HepG2 (cell line): ENCODE data around the gene TOMM22. TPM values are rescaled to one million over a fixed set of nuclear protein-coding genes. Genes with fewer than 3 reads are reported as not detected.

ENCODE experiments used
- ATAC-seq: fragments of 200-7000 bp; cut with Tn5 transposase; 3 replicates; pipeline ENCODE4 v1.9.1; 2020; ENCODE audit warnings: mild to moderate bottlenecking, moderate library complexity
- BruUV-seq: library from RNA; stranded (reverse); fragments of 400-500 nt; replicated peaks from 2 replicates; lab custom pipeline; 2021; lab: Mats Ljungman, UMichigan
- CTCF ChIA-PET: fragments of 300-600 bp; formaldehyde crosslinking; extraction: SDS; loops from one replicate; lab custom pipeline; 2021; ENCODE audit warnings: low total read pairs, inconsistent platforms, low intra/inter-chr PET ratio; lab: Yijun Ruan, JAX
- POLR2A ChIA-PET: fragments of 350-600 bp; sonication (Branson Sonifier 250); formaldehyde crosslinking; loops from one replicate; lab custom pipeline; 2020; ENCODE audit warnings: antibody characterized with exemption, inconsistent platforms; lab: Yijun Ruan, JAX
- DNase-seq: peaks from one replicate; pipeline ENCODE4 v3.0.0-alpha.2; 2015; ENCODE audit warnings: low spot score
- FAIRE-seq: peaks from 3 replicates; lab custom pipeline; 2011; peaks lifted over from hg19 to GRCh38; lab: Jason Lieb, UNC
- H2AFZ ChIP-seq: one replicate; pipeline ENCODE4 v1.6.1; 2011; ENCODE audit warnings: low read length, inconsistent platforms
- H3K27ac ChIP-seq: fragments of 300-600 bp; 3 replicates; pipeline ENCODE4 v1.8.0; 2011; ENCODE audit warnings: mixed run types, mild to moderate bottlenecking, mixed read lengths, low read length, inconsistent platforms; ENCODE audit not compliant: insufficient read depth; ENCODE audit errors: extremely low read length
- H3K27me3 ChIP-seq, 2 experiments: fragments of 200-600 bp in 1 of 2; 2 replicates in 1 of 2; 3 replicates in 1 of 2; pipeline versions ENCODE4 v1.6.0 to v1.8.0; 2011; ENCODE audit warnings: low read length in 2 of 2, mild to moderate bottlenecking in 2 of 2, moderate library complexity in 2 of 2, inconsistent platforms in 1 of 2; ENCODE audit not compliant: insufficient read depth in 2 of 2, control insufficient read depth in 1 of 2
- H3K36me3 ChIP-seq, 2 experiments: fragments of 200-600 bp in 1 of 2; replicated peaks in 1 of 2; 2 replicates in 1 of 2; 3 replicates in 1 of 2; pipeline versions ENCODE4 v1.5.1 to v1.8.0; 2011; ENCODE audit warnings: low read length in 2 of 2, inconsistent platforms in 1 of 2; ENCODE audit not compliant: insufficient read depth in 2 of 2, control insufficient read depth in 1 of 2
- H3K4me1 ChIP-seq: 2 replicates; pipeline ENCODE4 v1.5.1; 2012; ENCODE audit warnings: low read length, inconsistent platforms; ENCODE audit not compliant: insufficient read depth
- H3K4me2 ChIP-seq: 2 replicates; pipeline ENCODE4 v1.6.0; 2011; ENCODE audit warnings: low read depth, low read length, inconsistent platforms
- H3K4me3 ChIP-seq, 3 experiments: fragments of 200-600 bp in 1 of 3; sonication (generic), shearing (Covaris generic) in 1 of 3; replicated peaks in 1 of 3; 2 replicates each; pipeline ENCODE4 v1.5.1; 2011 to 2016; ENCODE audit warnings: low read length in 3 of 3, inconsistent platforms in 2 of 3, low read depth in 2 of 3, mild to moderate bottlenecking in 2 of 3, control low read depth in 1 of 3, mixed read lengths in 1 of 3; ENCODE audit not compliant: insufficient read depth in 1 of 3
- H3K79me2 ChIP-seq: one replicate; pipeline ENCODE4 v1.6.1; 2011; ENCODE audit warnings: low read length, inconsistent platforms; ENCODE audit not compliant: insufficient read depth
- H3K9ac ChIP-seq: 2 replicates; pipeline ENCODE4 v1.6.0; 2011; ENCODE audit warnings: mild to moderate bottlenecking, low read depth, low read length, inconsistent platforms; ENCODE audit not compliant: insufficient read depth
- H3K9me3 ChIP-seq: 2 replicates; pipeline ENCODE4 v1.5.1; 2012; ENCODE audit warnings: mild to moderate bottlenecking, low read length
- H4K20me1 ChIP-seq: 2 replicates; pipeline ENCODE4 v1.6.0; 2011; ENCODE audit warnings: inconsistent platforms, mild to moderate bottlenecking, low read length, moderate library complexity; ENCODE audit not compliant: insufficient read depth
- ARNT ChIP-seq: fragments of 450-650 bp; IDR thresholded peaks from 2 replicates; pipeline ENCODE4 v1.6.1; 2017
- CBX2 ChIP-seq, 2 experiments: fragments of 200-600 bp in 1 of 2; sonication (generic); formaldehyde crosslinking in 1 of 2; IDR thresholded peaks; 2 replicates each; pipeline versions ENCODE4 v1.7.0 to v1.8.1; 2018 to 2022; ENCODE audit warnings: low read depth in 2 of 2, low read length in 1 of 2, mild to moderate bottlenecking in 1 of 2, missing genetic modification reagents in 1 of 2
- HMGXB3 ChIP-seq: sonication (generic); formaldehyde crosslinking; IDR thresholded peaks from 2 replicates; pipeline ENCODE4 v1.4.0; 2020; ENCODE audit warnings: missing genetic modification reagents, borderline replicate concordance
- HOXD1 ChIP-seq: sonication (generic); formaldehyde crosslinking; IDR thresholded peaks from 2 replicates; pipeline ENCODE4 v1.5.0; 2020; ENCODE audit warnings: missing genetic modification reagents
- MTA1 ChIP-seq: sonication (generic); formaldehyde crosslinking; IDR thresholded peaks from 2 replicates; pipeline ENCODE4 v1.4.0; 2020; ENCODE audit warnings: missing genetic modification reagents, mild to moderate bottlenecking, borderline replicate concordance
- NFYC ChIP-seq: IDR thresholded peaks from 2 replicates; pipeline ENCODE4 v1.6.1; 2016; ENCODE audit warnings: missing genetic modification reagents, missing compliant biosample characterization
- PLRG1 ChIP-seq: fragments of 450-650 bp; conservative IDR thresholded peaks from 2 replicates; pipeline ENCODE4 v1.6.1; 2016
- SMAD1 ChIP-seq: sonication (generic); formaldehyde crosslinking; IDR thresholded peaks from 2 replicates; pipeline ENCODE4 v1.4.0; 2020; ENCODE audit warnings: missing genetic modification reagents, low read depth, mild to moderate bottlenecking, borderline replicate concordance
- SNAPC2 ChIP-seq: sonication (generic); formaldehyde crosslinking; IDR thresholded peaks from 2 replicates; pipeline ENCODE4 v1.8.1; 2022; ENCODE audit warnings: mild to moderate bottlenecking, missing genetic modification reagents
- SOX13 ChIP-seq, 3 experiments: fragments of 450-650 bp in 1 of 3; sonication (generic) in 1 of 3; formaldehyde crosslinking in 1 of 3; IDR thresholded peaks in 2 of 3; conservative IDR thresholded peaks in 1 of 3; 2 replicates each; pipeline versions ENCODE4 v1.5.0 to v1.6.1; 2016 to 2020; ENCODE audit warnings: antibody characterized with exemption in 1 of 3, mild to moderate bottlenecking in 1 of 3, missing compliant biosample characterization in 1 of 3, missing genetic modification reagents in 1 of 3, moderate library complexity in 1 of 3
- TEAD3 ChIP-seq: optimal IDR thresholded peaks from 2 replicates; pipeline ENCODE3; 2016; ENCODE audit warnings: borderline replicate concordance
- THAP8 ChIP-seq: sonication (generic); formaldehyde crosslinking; IDR thresholded peaks from 2 replicates; pipeline ENCODE4 v1.5.1; 2020; ENCODE audit warnings: missing genetic modification reagents, mild to moderate bottlenecking, borderline replicate concordance
- ZBTB2 ChIP-seq: sonication (generic); formaldehyde crosslinking; IDR thresholded peaks from 2 replicates; pipeline ENCODE4 v1.8.0; 2022; ENCODE audit warnings: low read depth, missing genetic modification reagents
- ZNF136 ChIP-seq: sonication (generic); formaldehyde crosslinking; IDR thresholded peaks from 2 replicates; pipeline ENCODE4 v1.8.1; 2022; ENCODE audit warnings: low read depth, mild to moderate bottlenecking, moderate library complexity, missing genetic modification reagents
- ZNF496 ChIP-seq: sonication (generic); formaldehyde crosslinking; IDR thresholded peaks from 2 replicates; pipeline ENCODE4 v1.8.1; 2023; ENCODE audit warnings: mild to moderate bottlenecking, moderate library complexity, missing genetic modification reagents; ENCODE audit not compliant: insufficient replicate concordance
- ZNF629 ChIP-seq: sonication (generic); formaldehyde crosslinking; conservative IDR thresholded peaks from 2 replicates; pipeline ENCODE4 v1.5.0; 2020; ENCODE audit warnings: missing genetic modification reagents
- ZNF879 ChIP-seq: sonication (generic); formaldehyde crosslinking; IDR thresholded peaks from 2 replicates; pipeline ENCODE4 v1.8.1; 2023; ENCODE audit warnings: missing genetic modification reagents
- WGBS: methylation state at CpG from one replicate; pipeline ENCODE4 v1.1.6; 2017; ENCODE audit warnings: low lambda C conversion rate; 5-methylcytosine and 5-hydroxymethylcytosine counted together
- in situ Hi-C: cut with HindIII; loops from 2 replicates; pipeline ENCODE4 v1.10.0; 2017; ENCODE audit warnings: low pct_unique_long_range_greater_than_20kb; ENCODE audit not compliant: extremely low pct_ligation_motif_present
- intact Hi-C: fragments of 100-400 bp; cut with micrococcal nuclease; formaldehyde crosslinking; loops from one replicate; pipeline ENCODE4 v1.10.0; 2022; ENCODE audit not compliant: unreplicated experiment
- polyA plus RNA-seq, 8 experiments: library from polyadenylated mRNA; depleted of rRNA in 3 of 8; stranded (reverse) in 7 of 8; unstranded in 1 of 8; fragments of >200 nt; fragmentation: Illumina TruSeq in 4 of 8; extraction: Trizol in 4 of 8; gene quantifications; 2 replicates each; pipeline versions ENCODE4 v1.2.1 to v1.2.3, GENCODE V29; 2011 to 2016; ENCODE audit warnings: low read depth in 4 of 8, missing spikeins in 1 of 8, mixed read lengths in 1 of 8; ENCODE audit not compliant: insufficient read depth in 1 of 8
- total RNA-seq, 5 experiments: library from RNA; depleted of rRNA; stranded (reverse); fragments of >200 nt; fragmentation: Illumina TruSeq; extraction: Trizol; gene quantifications; 2 replicates each; pipeline ENCODE4 v1.2.3, GENCODE V29; 2016; ENCODE audit warnings: low read depth in 1 of 5

The TOMM22 gene
- total and polyA plus RNA-seq, 2 of the 13 experiments (the other 11 are each of a cell fraction or from before 2014, with no cell fraction given), result 46.9 to 118 TPM

- no peaks in the 10 kb centered on the region for H3K4me1 ChIP-seq
- no peak overlapping the region for H2AFZ ChIP-seq
- peaks cover 40% of the 10 kb centered on the region for H3K79me2 ChIP-seq
- H3K4me2 ChIP-seq, result no peak overlapping the region
- no peaks in the 10 kb centered on the region for H3K27me3 ChIP-seq
- no peak overlapping the region for H3K9ac ChIP-seq
- DNase-seq (no peak), FAIRE-seq (no peak), ATAC-seq (no peak)
- H3K36me3 ChIP-seq, result peaks cover 40 to 60% of the 10 kb centered on the region in 2 experiments
- H3K9me3 ChIP-seq, result no peaks in the 10 kb centered on the region
- in situ Hi-C loops (no loop called here), intact Hi-C loops (no loop called here)
- BruUV-seq, result no TSS peak
- H4K20me1 ChIP-seq, result peaks cover 42% of the 10 kb centered on the region
- CTCF ChIA-PET, result no interaction called here
- no peak overlapping the region for H3K27ac ChIP-seq
- H3K4me3 ChIP-seq, result no peak overlapping the region
- POLR2A ChIA-PET, result no interaction called here
- TF ChIP-seq TEAD3 (no peak), SNAPC2 (CRISPR knock-in tag) (no peak), SOX13 (IDR thresholded peaks at IDR 0.05) (no peak), SOX13 (CRISPR knock-in tag; conservative IDR thresholded peaks at IDR 0.05 in 1 of 2, IDR thresholded peaks at IDR 0.05 in 1 of 2) (no peak), SMAD1 (CRISPR knock-in tag) (no peak), NFYC (no peak), ZNF496 (CRISPR knock-in tag) (no peak), ARNT (no peak), PLRG1 (no peak), CBX2 (IDR thresholded peaks at IDR 0.05; ENCODE audit: low read depth, low read length) (no peak), CBX2 (CRISPR knock-in tag; IDR thresholded peaks at IDR 0.05; ENCODE audit: low read depth) (no peak), ZNF629 (CRISPR knock-in tag) (no peak), ZNF879 (no peak), ZNF136 (CRISPR knock-in tag) (no peak), THAP8 (no peak), HMGXB3 (no peak), HOXD1 (CRISPR knock-in tag) (no peak), MTA1 (CRISPR knock-in tag) (no peak), ZBTB2 (CRISPR knock-in tag) (no peak)
- TF ChIP-seq, all 625 proteins: peak for 0
- WGBS, result 85% methylated on average over 9 of the region's 9 CpGs
These were observed 35.1 kb downstream of the TOMM22 start for GRCh38 chr22:38716826-38717225.
